ENCODE measurements around the gene RASD2. TPM values are rescaled to one million over a fixed set of nuclear protein-coding genes. Genes with fewer than 3 reads are reported as not detected.

Gene RASD2
- total RNA-seq, 2 donors from 2014 or later = 4.2 to 10.2 TPM

DNA sequence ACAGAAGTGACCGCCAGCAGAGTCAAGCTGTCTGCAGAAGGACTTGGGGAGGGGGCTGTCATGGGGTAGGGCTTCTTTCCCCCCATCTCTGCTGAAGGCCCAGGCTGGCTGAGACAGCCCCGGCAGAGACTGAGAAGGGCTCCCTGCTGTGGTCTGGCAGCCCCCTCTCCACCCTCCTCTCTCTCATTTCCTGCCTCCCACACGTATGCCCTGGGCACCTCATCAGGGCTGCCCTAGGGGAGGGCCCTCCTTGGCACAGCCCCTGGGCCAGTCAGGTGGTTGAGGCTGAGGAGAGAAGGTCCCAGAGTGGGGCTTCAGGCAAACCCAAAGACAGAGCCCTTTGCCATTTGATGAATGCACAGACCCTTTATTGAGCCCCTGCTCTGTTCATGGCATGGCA is 3.6 kb downstream of the RASD2 start:
- no peaks in the 10 kb centered on the region for H3K36me3 ChIP-seq
- H3K27ac ChIP-seq = no peak overlapping the region
- no peaks in the 10 kb centered on the region for H3K9me3 ChIP-seq
- TF ChIP-seq, protein P1, sequence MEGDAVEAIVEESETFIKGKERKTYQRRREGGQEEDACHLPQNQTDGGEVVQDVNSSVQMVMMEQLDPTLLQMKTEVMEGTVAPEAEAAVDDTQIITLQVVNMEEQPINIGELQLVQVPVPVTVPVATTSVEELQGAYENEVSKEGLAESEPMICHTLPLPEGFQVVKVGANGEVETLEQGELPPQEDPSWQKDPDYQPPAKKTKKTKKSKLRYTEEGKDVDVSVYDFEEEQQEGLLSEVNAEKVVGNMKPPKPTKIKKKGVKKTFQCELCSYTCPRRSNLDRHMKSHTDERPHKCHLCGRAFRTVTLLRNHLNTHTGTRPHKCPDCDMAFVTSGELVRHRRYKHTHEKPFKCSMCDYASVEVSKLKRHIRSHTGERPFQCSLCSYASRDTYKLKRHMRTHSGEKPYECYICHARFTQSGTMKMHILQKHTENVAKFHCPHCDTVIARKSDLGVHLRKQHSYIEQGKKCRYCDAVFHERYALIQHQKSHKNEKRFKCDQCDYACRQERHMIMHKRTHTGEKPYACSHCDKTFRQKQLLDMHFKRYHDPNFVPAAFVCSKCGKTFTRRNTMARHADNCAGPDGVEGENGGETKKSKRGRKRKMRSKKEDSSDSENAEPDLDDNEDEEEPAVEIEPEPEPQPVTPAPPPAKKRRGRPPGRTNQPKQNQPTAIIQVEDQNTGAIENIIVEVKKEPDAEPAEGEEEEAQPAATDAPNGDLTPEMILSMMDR (IDR thresholded peaks at IDR 0.05) = no peak
- no peaks in the 10 kb centered on the region for H3K4me1 ChIP-seq
- H3K27me3 ChIP-seq = peaks cover 10% of the 10 kb centered on the region
- no peak for DNase-seq
- no peak overlapping the region for H3K4me3 ChIP-seq
- intact Hi-C loops (cut with DNase I) = no loop called here
- no peak overlapping the region for H3K9ac ChIP-seq (ENCODE audit: low read depth in 2 of 2, low read length in 2 of 2)

DNA sequence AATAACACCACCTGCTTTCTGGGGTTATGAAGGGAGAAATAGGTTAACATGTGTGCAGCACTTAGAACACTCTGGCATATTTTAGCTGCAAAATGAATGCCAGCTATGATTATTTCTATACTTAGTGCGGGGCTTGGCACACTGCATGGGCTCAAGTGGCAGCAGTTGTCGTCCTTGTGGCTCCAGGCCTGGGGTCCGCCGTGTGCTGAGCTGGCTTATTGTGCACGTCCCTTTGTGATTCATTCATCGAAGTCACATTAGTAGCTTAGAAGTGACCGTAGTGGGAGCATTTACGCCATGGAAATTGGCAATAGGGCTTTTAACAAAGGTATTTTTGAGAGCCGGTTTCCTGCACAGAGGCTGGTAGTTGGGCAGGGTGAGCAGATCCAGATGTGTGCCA is 4.2 kb downstream of the RASD2 start:
- intact Hi-C loops (cut with DNase I) = no loop called here
- Histone ChIP-seq H3K36me3 (no peaks in the 10 kb centered on the region), H3K9ac (ENCODE audit: low read depth in 2 of 2, low read length in 2 of 2) (no peak overlapping the region), H3K9me3 (no peaks in the 10 kb centered on the region), H3K27me3 (peaks cover 10% of the 10 kb centered on the region), H3K4me1 (no peaks in the 10 kb centered on the region), H3K27ac (no peak overlapping the region), H3K4me3 (no peak overlapping the region)
- TF ChIP-seq, protein P1 (IDR thresholded peaks at IDR 0.05) = no peak
- no peak for DNase-seq

DNA sequence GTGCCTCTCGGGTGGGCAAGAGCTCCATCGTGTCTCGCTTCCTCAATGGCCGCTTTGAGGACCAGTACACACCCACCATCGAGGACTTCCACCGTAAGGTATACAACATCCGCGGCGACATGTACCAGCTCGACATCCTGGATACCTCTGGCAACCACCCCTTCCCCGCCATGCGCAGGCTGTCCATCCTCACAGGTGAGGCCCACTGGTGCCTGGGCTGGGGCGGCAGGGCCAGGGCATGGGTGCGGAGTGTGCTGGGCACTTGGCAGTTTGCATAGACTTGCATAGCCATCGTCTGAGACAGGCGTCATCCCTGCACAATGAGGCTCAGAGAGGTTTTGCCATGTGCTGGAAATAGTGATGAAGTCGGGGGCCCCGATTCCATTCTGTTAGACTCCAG is 6.3 kb downstream of the RASD2 start:
- Histone ChIP-seq H3K27ac (no peak overlapping the region), H3K9me3 (no peaks in the 10 kb centered on the region), H3K36me3 (no peaks in the 10 kb centered on the region), H3K4me1 (no peaks in the 10 kb centered on the region), H3K9ac (ENCODE audit: low read depth in 2 of 2, low read length in 2 of 2) (no peak overlapping the region), H3K4me3 (no peak overlapping the region), H3K27me3 (no peaks in the 10 kb centered on the region)
- intact Hi-C loops (cut with DNase I) = no loop called here
- DNase-seq = no peak
- TF ChIP-seq, protein P1 (IDR thresholded peaks at IDR 0.05) = no peak

DNA sequence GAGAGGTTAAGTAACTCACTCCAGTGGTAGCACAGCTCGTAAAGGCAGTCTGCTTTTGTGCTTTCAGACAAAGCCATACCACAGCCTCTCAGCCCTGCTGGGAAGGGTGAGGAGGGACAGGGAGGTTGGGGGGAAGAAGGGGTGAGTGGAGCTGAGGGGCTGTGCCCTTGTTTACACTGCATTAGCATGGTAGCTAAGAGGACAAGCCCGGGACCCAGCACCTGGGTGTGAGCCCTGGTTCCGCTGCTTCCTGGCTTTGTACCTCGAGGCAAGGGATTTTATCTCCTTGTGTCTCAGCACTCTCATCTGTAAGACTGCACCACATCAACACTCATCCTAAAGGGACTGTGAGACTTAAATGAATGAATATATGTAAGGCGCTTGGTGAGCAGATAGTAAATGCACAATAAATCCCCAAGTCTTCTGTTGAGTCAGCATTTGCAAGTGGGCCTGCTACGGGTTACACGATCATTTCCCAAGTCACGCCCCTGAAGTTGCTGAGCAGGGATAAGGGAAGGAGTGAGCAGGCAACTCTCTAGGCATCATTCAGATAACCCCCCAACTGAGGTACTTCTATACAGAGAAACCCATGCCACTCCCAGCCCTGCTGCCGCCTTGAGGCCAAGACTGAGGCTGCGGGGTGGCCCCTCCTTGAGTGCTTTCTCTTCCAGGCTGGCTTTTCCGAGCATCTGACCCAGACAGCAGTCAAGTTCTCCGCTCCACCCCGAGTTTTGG is 7.5 kb downstream of the RASD2 start:
- H3K27me3 ChIP-seq = no peaks in the 10 kb centered on the region

DNA sequence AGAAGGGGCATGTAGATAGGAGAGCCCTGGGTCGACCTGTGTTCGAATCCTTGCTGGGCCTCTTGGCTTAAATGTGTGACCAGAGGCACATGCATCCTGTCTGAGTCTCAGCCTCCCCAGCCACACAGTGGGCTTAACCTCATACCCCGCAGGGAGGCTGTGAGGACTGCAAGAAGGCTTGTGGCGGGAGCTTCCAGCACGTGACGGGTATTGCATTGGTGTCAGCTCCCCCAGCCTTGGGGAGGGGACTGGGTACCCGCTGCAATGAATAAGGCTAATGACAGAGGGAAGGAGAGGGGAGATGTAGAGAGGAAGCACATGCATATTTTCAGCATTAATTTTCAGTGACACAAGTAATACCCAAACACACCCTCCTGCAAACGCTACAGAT is 8.1 kb downstream of the RASD2 start:
- intact Hi-C loops (cut with DNase I) = no loop called here
- no peaks in the 10 kb centered on the region for H3K27me3 ChIP-seq
- no peak overlapping the region for H3K9ac ChIP-seq (ENCODE audit: low read depth in 2 of 2, low read length in 2 of 2)
- no peaks in the 10 kb centered on the region for H3K4me1 ChIP-seq
- no peaks in the 10 kb centered on the region for H3K9me3 ChIP-seq
- H3K36me3 ChIP-seq = no peaks in the 10 kb centered on the region
- no peak overlapping the region for H3K4me3 ChIP-seq
- TF ChIP-seq, protein P1 (IDR thresholded peaks at IDR 0.05) = no peak
- no peak for DNase-seq
- H3K27ac ChIP-seq = no peak overlapping the region

More for the DNA sequence above, 7.5 kb downstream of the RASD2 start:
- Histone ChIP-seq H3K9ac (ENCODE audit: low read depth in 2 of 2, low read length in 2 of 2) (no peak overlapping the region), H3K4me3 (no peak overlapping the region), H3K4me1 (no peaks in the 10 kb centered on the region), H3K36me3 (no peaks in the 10 kb centered on the region), H3K27ac (no peak overlapping the region), H3K9me3 (no peaks in the 10 kb centered on the region)
- DNase-seq = no peak
- TF ChIP-seq, protein P1 (IDR thresholded peaks at IDR 0.05) = no peak
- intact Hi-C loops (cut with DNase I) = no loop called here
